ENCODE data around the gene TBC1D17. TPM values are rescaled to one million over a fixed set of nuclear protein-coding genes. Genes with fewer than 3 reads are reported as not detected.

The TBC1D17 gene
- total and polyA plus RNA-seq, 2 of the 13 experiments (the other 11 are each of a cell fraction or from before 2014, with no cell fraction given): 9.7 to 16.9 TPM

- no peak for TF ChIP-seq ZGPAT (CRISPR knock-in tag; IDR thresholded peaks at IDR 0.05)
Measured at GRCh38 chr19:49831592-49831991, 45.9 kb upstream of the TBC1D17 start (continued).

- no peak overlapping the region for H3K27ac ChIP-seq (ENCODE audit: extremely low read length, insufficient read depth, low read length)
- DNase-seq (ENCODE audit: low spot score) (no peak), ATAC-seq (no peak), FAIRE-seq (no peak)
- no peaks in the 10 kb centered on the region for H3K4me1 ChIP-seq (ENCODE audit: insufficient read depth, low read length)
- no peaks in the 10 kb centered on the region for H3K79me2 ChIP-seq (ENCODE audit: insufficient read depth, low read length)
- H3K36me3 ChIP-seq (replicated peaks in 1 of 2; ENCODE audit: control insufficient read depth in 1 of 2, insufficient read depth in 2 of 2, low read length in 2 of 2): peaks cover 31 to 59% of the 10 kb centered on the region in 2 experiments
- no peaks in the 10 kb centered on the region for H3K27me3 ChIP-seq (ENCODE audit: control insufficient read depth in 1 of 2, insufficient read depth in 2 of 2, low read length in 2 of 2)
- in situ Hi-C loops (cut with HindIII; ENCODE audit: extremely low pct_ligation_motif_present, low pct_unique_long_range_greater_than_20kb) (no loop called here), intact Hi-C loops (cut with micrococcal nuclease; ENCODE audit: unreplicated experiment) (no loop called here)
- H3K9me3 ChIP-seq (ENCODE audit: low read length): no peaks in the 10 kb centered on the region
- TF ChIP-seq PPARG (CRISPR knock-in tag; conservative IDR thresholded peaks at IDR 0.05): no peak
- TF ChIP-seq ZUFSP (CRISPR knock-in tag; IDR thresholded peaks at IDR 0.05; ENCODE audit: borderline replicate concordance): no peak
- no peak for TF ChIP-seq ZNF260 (CRISPR knock-in tag; IDR thresholded peaks at IDR 0.05; ENCODE audit: borderline replicate concordance, low read depth)
- TF ChIP-seq REL (CRISPR knock-in tag; conservative IDR thresholded peaks at IDR 0.05): no peak
- TF ChIP-seq CAMTA2 (CRISPR knock-in tag; IDR thresholded peaks at IDR 0.05; ENCODE audit: borderline replicate concordance): no peak
- TF ChIP-seq ZNF160 (CRISPR knock-in tag; IDR thresholded peaks at IDR 0.05): no peak
- no peak for TF ChIP-seq MAF1 (CRISPR knock-in tag; IDR thresholded peaks at IDR 0.05; ENCODE audit: borderline replicate concordance)
- no peak for TF ChIP-seq ZNF597 (CRISPR knock-in tag; IDR thresholded peaks at IDR 0.05)
- no peak for TF ChIP-seq ZNF24 (IDR thresholded peaks at IDR 0.05)
- TF ChIP-seq THAP9 (CRISPR knock-in tag; IDR thresholded peaks at IDR 0.05; ENCODE audit: borderline replicate concordance): no peak
- no peak for TF ChIP-seq ZFP36L1 (CRISPR knock-in tag; IDR thresholded peaks at IDR 0.05)
- no peak for TF ChIP-seq ZNF558 (CRISPR knock-in tag; IDR thresholded peaks at IDR 0.05; ENCODE audit: borderline replicate concordance)
- H3K4me2 ChIP-seq (ENCODE audit: low read depth, low read length): no peak overlapping the region
- CTCF ChIA-PET (ENCODE audit: low intra/inter-chr PET ratio, low total read pairs): no interaction called here
- H4K20me1 ChIP-seq (ENCODE audit: insufficient read depth, low read length): no peaks in the 10 kb centered on the region
- no peak overlapping the region for H3K9ac ChIP-seq (ENCODE audit: insufficient read depth, low read depth, low read length)
- no peak overlapping the region for H3K4me3 ChIP-seq (replicated peaks in 1 of 3; ENCODE audit: insufficient read depth in 1 of 3, low read depth in 2 of 3, low read length in 3 of 3)
- TSS peak; percentile 43 for BruUV-seq (replicated peaks)
- WGBS (ENCODE audit: low lambda C conversion rate): 95% methylated on average over 6 of the region's 9 CpGs
- POLR2A ChIA-PET: no interaction called here
- no peak overlapping the region for H2AFZ ChIP-seq (ENCODE audit: low read length)
Measured at GRCh38 chr19:49832556-49832955, 44.9 kb upstream of the TBC1D17 start.
